ENCODE results near the gene TACSTD2. TPM values are rescaled to one million over a fixed set of nuclear protein-coding genes. Genes with fewer than 3 reads are reported as not detected.
"Not testable (repeated sequence)": the region's sequence is repeated elsewhere in the genome, so short reads cannot be mapped to it uniquely, and the experiment has no call there.

The TACSTD2 gene
- total RNA-seq, 1 donor from 2014 or later: not detected

- no peak overlapping the region for H3K27ac ChIP-seq
- TF ChIP-seq EZH2 (IDR thresholded peaks at IDR 0.05) (no peak), EZH2phosphoT487 (IDR thresholded peaks at IDR 0.05) (no peak)
- TF ChIP-seq, protein P1, sequence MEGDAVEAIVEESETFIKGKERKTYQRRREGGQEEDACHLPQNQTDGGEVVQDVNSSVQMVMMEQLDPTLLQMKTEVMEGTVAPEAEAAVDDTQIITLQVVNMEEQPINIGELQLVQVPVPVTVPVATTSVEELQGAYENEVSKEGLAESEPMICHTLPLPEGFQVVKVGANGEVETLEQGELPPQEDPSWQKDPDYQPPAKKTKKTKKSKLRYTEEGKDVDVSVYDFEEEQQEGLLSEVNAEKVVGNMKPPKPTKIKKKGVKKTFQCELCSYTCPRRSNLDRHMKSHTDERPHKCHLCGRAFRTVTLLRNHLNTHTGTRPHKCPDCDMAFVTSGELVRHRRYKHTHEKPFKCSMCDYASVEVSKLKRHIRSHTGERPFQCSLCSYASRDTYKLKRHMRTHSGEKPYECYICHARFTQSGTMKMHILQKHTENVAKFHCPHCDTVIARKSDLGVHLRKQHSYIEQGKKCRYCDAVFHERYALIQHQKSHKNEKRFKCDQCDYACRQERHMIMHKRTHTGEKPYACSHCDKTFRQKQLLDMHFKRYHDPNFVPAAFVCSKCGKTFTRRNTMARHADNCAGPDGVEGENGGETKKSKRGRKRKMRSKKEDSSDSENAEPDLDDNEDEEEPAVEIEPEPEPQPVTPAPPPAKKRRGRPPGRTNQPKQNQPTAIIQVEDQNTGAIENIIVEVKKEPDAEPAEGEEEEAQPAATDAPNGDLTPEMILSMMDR (IDR thresholded peaks at IDR 0.05): no peak
- Mint-ChIP-seq H3K36me3 (no peaks in the 10 kb centered on the region), H3K9me3 (no peaks in the 10 kb centered on the region), H3K27ac (no peak overlapping the region), H3K27me3 (ENCODE audit: insufficient read depth, low read depth) (no peaks in the 10 kb centered on the region), H3K4me3 (no peak overlapping the region), H3K4me1 (no peaks in the 10 kb centered on the region)
- no peaks in the 10 kb centered on the region for H4K20me1 ChIP-seq (ENCODE audit: low read depth)
- H3K4me3 ChIP-seq: no peak overlapping the region
- H3K4me1 ChIP-seq: no peaks in the 10 kb centered on the region
- no peaks in the 10 kb centered on the region for H3K36me3 ChIP-seq
- no peak for DNase-seq (ENCODE audit: low spot score)
- H3K4me2 ChIP-seq: no peak overlapping the region
- no peaks in the 10 kb centered on the region for H3K9me3 ChIP-seq (ENCODE audit: low read depth)
- no peaks in the 10 kb centered on the region for H3F3A ChIP-seq (ENCODE audit: low read depth)
- no peaks in the 10 kb centered on the region for H3K79me2 ChIP-seq (ENCODE audit: low read depth)
- no peak overlapping the region for H3K9ac ChIP-seq
- no peak overlapping the region for H2AFZ ChIP-seq (replicated peaks)
- no peaks in the 10 kb centered on the region for H3K27me3 ChIP-seq
Observed at GRCh38 chr1:58539553-58539952, 37.5 kb downstream of the TACSTD2 start.

- DNase-seq (ENCODE audit: low spot score): no peak
- Mint-ChIP-seq H3K4me3 (no peak overlapping the region), H3K9me3 (no peaks in the 10 kb centered on the region), H3K4me1 (no peaks in the 10 kb centered on the region), H3K36me3 (no peaks in the 10 kb centered on the region), H3K27me3 (ENCODE audit: insufficient read depth, low read depth) (no peaks in the 10 kb centered on the region), H3K27ac (no peak overlapping the region)
- no peaks in the 10 kb centered on the region for H3K79me2 ChIP-seq (ENCODE audit: low read depth)
- no peaks in the 10 kb centered on the region for H3K9me3 ChIP-seq (ENCODE audit: low read depth)
- no peak overlapping the region for H2AFZ ChIP-seq (replicated peaks)
- H4K20me1 ChIP-seq (ENCODE audit: low read depth): no peaks in the 10 kb centered on the region
- TF ChIP-seq EZH2phosphoT487 (IDR thresholded peaks at IDR 0.05) (no peak), EZH2 (IDR thresholded peaks at IDR 0.05) (no peak)
- TF ChIP-seq, protein P1 (IDR thresholded peaks at IDR 0.05): no peak
- no peaks in the 10 kb centered on the region for H3K36me3 ChIP-seq
- H3K27ac ChIP-seq: no peak overlapping the region
- no peak overlapping the region for H3K9ac ChIP-seq
- no peaks in the 10 kb centered on the region for H3K27me3 ChIP-seq
- H3K4me3 ChIP-seq: no peak overlapping the region
- H3F3A ChIP-seq (ENCODE audit: low read depth): no peaks in the 10 kb centered on the region
- no peaks in the 10 kb centered on the region for H3K4me1 ChIP-seq
- no peak overlapping the region for H3K4me2 ChIP-seq
Observed at GRCh38 chr1:58538821-58539220, 38.2 kb downstream of the TACSTD2 start.

DNA sequence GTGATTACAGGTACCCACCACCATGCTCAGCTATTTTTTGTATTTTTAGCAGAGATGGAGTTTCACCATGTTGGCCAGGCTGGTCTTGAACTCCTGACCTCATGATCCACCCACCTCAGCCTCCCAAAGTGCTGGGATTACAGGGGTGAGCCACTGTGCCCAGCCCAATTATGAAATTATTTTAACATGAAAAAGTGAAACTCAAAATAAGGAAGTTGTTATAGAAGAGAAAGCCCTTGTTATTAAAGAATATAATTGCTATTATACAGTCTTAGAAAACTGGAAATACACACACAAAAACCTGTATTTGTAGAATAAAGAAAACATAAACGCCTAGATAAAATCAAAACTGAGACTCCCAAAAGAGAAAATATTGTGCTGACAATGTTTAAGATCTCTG is 45.2 kb downstream of the TACSTD2 start:
- H3K4me2 ChIP-seq; H3K9me3 ChIP-seq (ENCODE audit: low read depth); H3K79me2 ChIP-seq (ENCODE audit: low read depth); DNase-seq (ENCODE audit: low spot score); H3K4me1 ChIP-seq; H3K27me3 ChIP-seq; H3K9ac ChIP-seq; H3K36me3 Mint-ChIP-seq; H3F3A ChIP-seq (ENCODE audit: low read depth); H3K27me3 Mint-ChIP-seq (ENCODE audit: insufficient read depth, low read depth); H3K4me1 Mint-ChIP-seq; H2AFZ ChIP-seq (replicated peaks); H4K20me1 ChIP-seq (ENCODE audit: low read depth); H3K9me3 Mint-ChIP-seq; H3K36me3 ChIP-seq; H3K27ac Mint-ChIP-seq; H3K4me3 ChIP-seq; H3K4me3 Mint-ChIP-seq; H3K27ac ChIP-seq: not testable (repeated sequence)

GRCh38 chr1:58529284-58529683 is 47.8 kb downstream of the TACSTD2 start:
- TF ChIP-seq EZH2phosphoT487 (IDR thresholded peaks at IDR 0.05): no peak
- TF ChIP-seq, protein P1 (IDR thresholded peaks at IDR 0.05): no peak
- TF ChIP-seq EZH2 (IDR thresholded peaks at IDR 0.05): no peak
- no peaks in the 10 kb centered on the region for H3K4me1 ChIP-seq
- H3K27ac ChIP-seq: no peak overlapping the region
- Mint-ChIP-seq H3K27ac (no peak overlapping the region), H3K36me3 (no peaks in the 10 kb centered on the region), H3K9me3 (no peaks in the 10 kb centered on the region), H3K27me3 (ENCODE audit: insufficient read depth, low read depth) (no peaks in the 10 kb centered on the region), H3K4me1 (no peaks in the 10 kb centered on the region), H3K4me3 (no peak overlapping the region)
- H2AFZ ChIP-seq (replicated peaks): no peak overlapping the region
- no peaks in the 10 kb centered on the region for H4K20me1 ChIP-seq (ENCODE audit: low read depth)
- no peaks in the 10 kb centered on the region for H3K36me3 ChIP-seq
- no peak overlapping the region for H3K4me2 ChIP-seq
- H3K79me2 ChIP-seq (ENCODE audit: low read depth): no peaks in the 10 kb centered on the region
- H3K27me3 ChIP-seq: no peaks in the 10 kb centered on the region
- no peaks in the 10 kb centered on the region for H3F3A ChIP-seq (ENCODE audit: low read depth)
- no peak overlapping the region for H3K4me3 ChIP-seq
- H3K9ac ChIP-seq: no peak overlapping the region
- DNase-seq (ENCODE audit: low spot score): no peak
- no peaks in the 10 kb centered on the region for H3K9me3 ChIP-seq (ENCODE audit: low read depth)

Data from neural progenitor cell (in vitro differentiated cells).